Measurements from ENCODE around the gene TRPV6.
A peak's percentile ranks its signal among the peaks of the same experiment; 100 is the strongest.

TRPV6 gene

GRCh38 chr7:142855114-142855743 is 30.3 kb downstream of the TRPV6 start:
- peak overlapping the region; percentile 78 for H3K4me3 ChIP-seq (ENCODE audit: low read length)
- peak overlapping the region; percentile 96 for H3K4me2 ChIP-seq (ENCODE audit: low read length)
- no peaks in the 10 kb centered on the region for H3K9me3 ChIP-seq (replicated peaks; ENCODE audit: low read length)
- peak overlapping the region; percentile 79 for H3K9ac ChIP-seq (ENCODE audit: low read depth, low read length)
- peaks cover 11% of the 10 kb centered on the region for H3K4me1 ChIP-seq (ENCODE audit: control insufficient read depth, insufficient read depth, low read length)
- H3K27me3 ChIP-seq (ENCODE audit: control insufficient read depth, insufficient read depth, low read length): peaks cover 14% of the 10 kb centered on the region
- H3K36me3 ChIP-seq (ENCODE audit: insufficient read depth, low read length): no peaks in the 10 kb centered on the region

DNA sequence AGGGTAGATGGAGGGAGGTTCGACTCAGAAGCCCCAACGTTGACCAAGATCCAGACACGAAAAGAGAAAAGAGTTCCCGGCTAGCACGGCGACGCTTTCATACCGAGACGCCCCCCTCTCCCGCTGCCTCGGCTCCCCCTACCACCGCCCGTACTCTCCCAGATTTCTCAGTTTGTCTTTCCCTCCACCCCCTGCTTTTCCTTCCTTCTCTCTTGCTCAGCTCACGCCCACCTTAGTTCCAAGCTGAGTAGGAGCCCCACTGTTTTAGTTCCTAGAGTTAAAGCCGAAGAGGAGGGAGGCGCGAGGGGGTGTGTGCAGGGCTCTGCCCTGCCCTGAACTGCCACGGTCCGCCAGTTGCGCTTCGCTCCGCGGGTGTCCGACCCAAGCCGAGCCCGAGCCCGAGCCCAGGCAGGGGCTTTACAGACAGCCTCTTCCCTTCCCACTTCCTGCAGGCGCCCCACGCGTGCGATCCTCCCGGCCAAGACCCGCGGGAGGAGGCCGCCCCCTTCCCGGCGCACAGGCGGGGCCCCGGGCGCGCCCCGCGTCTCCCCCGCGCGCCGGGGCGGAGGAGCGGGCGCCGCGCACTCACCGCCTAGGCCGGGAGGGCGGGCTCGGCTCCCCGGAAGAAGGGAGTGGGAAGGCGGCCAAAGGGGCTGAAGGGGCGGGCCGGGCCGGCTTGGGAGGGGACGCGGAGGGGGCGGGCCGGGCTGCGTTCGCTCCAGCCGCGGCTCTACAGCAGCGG is 31.0 kb downstream of the TRPV6 start, which contains the start of gene EPHB6:
EPHB6 (plus strand) TSS at position 705 of the 742 bp plus-strand sequence. CDS start 8,152 bp downstream, outside the sequence.
- Histone ChIP-seq H3K4me3 (ENCODE audit: low read length) (peak within 1 kb of the TSS; percentile 78), H3K9me3 (replicated peaks; ENCODE audit: low read length) (no peaks in the 10 kb centered on the region), H3K27me3 (ENCODE audit: control insufficient read depth, insufficient read depth, low read length) (peaks cover 17% of the 10 kb centered on the region), H3K9ac (ENCODE audit: low read depth, low read length) (peak within 1 kb of the TSS; percentile 79), H3K4me1 (ENCODE audit: control insufficient read depth, insufficient read depth, low read length) (peaks cover 11% of the 10 kb centered on the region), H3K4me2 (ENCODE audit: low read length) (peak within 1 kb of the TSS; percentile 96), H3K36me3 (ENCODE audit: insufficient read depth, low read length) (no peaks in the 10 kb centered on the region)

DNA sequence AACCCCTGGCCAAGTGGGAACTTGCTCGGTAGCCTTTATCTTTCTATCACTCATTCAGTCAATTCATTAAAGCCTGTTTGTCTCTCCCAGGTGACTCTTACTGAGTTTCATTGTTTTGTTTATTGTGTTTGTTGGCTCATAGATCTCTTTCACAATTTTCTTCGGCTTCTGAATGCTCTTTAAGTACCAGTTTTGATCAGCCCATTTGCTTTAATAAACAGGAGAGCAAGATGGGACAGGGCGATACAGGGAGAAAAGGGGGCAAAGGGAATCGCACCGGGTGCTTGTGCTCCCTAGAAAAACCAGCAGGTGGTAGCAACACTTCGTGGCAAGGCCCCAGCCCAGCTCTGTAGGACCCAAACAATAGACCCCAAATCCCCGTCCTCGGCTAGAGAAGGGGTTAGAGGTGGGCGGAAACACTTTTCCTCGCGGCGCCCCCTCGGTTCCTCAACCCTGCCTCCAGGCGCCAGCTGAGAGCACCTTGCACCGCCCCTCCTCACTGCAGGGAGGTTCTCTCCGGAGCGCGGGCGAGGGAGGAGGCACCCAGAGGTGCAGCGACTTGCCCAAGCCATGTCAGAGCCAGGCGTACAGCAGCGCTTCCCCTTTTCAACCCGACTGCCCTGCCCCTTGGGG is 31.7 kb downstream of the TRPV6 start:
- H3K4me2 ChIP-seq (ENCODE audit: low read length): peak overlapping the region; percentile 96
- H3K27me3 ChIP-seq (ENCODE audit: control insufficient read depth, insufficient read depth, low read length): peaks cover 17% of the 10 kb centered on the region
- no peaks in the 10 kb centered on the region for H3K36me3 ChIP-seq (ENCODE audit: insufficient read depth, low read length)
- H3K4me3 ChIP-seq (ENCODE audit: low read length): peak overlapping the region; percentile 78
- no peaks in the 10 kb centered on the region for H3K9me3 ChIP-seq (replicated peaks; ENCODE audit: low read length)
- peaks cover 11% of the 10 kb centered on the region for H3K4me1 ChIP-seq (ENCODE audit: control insufficient read depth, insufficient read depth, low read length)
- peak overlapping the region; percentile 79 for H3K9ac ChIP-seq (ENCODE audit: low read depth, low read length)

- Histone ChIP-seq H3K4me1 (ENCODE audit: control insufficient read depth, insufficient read depth, low read length) (peaks cover 11% of the 10 kb centered on the region), H3K9me3 (replicated peaks; ENCODE audit: low read length) (no peaks in the 10 kb centered on the region), H3K9ac (ENCODE audit: low read depth, low read length) (no peak overlapping the region), H3K4me3 (ENCODE audit: low read length) (no peak overlapping the region), H3K36me3 (ENCODE audit: insufficient read depth, low read length) (no peaks in the 10 kb centered on the region), H3K27me3 (ENCODE audit: control insufficient read depth, insufficient read depth, low read length) (peaks cover 17% of the 10 kb centered on the region), H3K4me2 (ENCODE audit: low read length) (no peak overlapping the region)
These were observed 33.6 kb downstream of the TRPV6 start for GRCh38 chr7:142851919-142852318.

DNA sequence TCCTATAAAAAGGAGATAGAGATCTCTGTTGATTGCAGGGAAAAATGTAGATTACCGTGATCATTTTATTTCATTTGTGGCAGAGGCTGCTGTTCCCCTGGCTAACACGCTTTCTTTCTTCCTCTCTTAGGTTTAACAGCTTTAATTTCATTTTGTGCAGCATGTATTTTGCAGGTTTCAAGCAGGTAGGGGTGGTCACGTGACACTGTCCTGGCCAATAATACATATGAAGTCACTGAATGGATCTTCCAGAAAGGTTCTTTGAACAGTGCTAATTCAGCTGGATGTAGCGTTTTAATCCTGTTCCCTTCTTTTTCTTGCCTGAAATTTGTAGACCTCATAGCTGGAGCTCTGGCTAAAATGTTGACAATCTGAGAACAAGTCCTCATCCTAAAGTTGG is 34.3 kb downstream of the TRPV6 start:
- Histone ChIP-seq H3K4me2 (ENCODE audit: low read length) (no peak overlapping the region), H3K4me3 (ENCODE audit: low read length) (no peak overlapping the region), H3K9ac (ENCODE audit: low read depth, low read length) (no peak overlapping the region), H3K36me3 (ENCODE audit: insufficient read depth, low read length) (no peaks in the 10 kb centered on the region), H3K9me3 (replicated peaks; ENCODE audit: low read length) (no peaks in the 10 kb centered on the region), H3K27me3 (ENCODE audit: control insufficient read depth, insufficient read depth, low read length) (peaks cover 17% of the 10 kb centered on the region), H3K4me1 (ENCODE audit: control insufficient read depth, insufficient read depth, low read length) (peaks cover 8% of the 10 kb centered on the region)

DNA sequence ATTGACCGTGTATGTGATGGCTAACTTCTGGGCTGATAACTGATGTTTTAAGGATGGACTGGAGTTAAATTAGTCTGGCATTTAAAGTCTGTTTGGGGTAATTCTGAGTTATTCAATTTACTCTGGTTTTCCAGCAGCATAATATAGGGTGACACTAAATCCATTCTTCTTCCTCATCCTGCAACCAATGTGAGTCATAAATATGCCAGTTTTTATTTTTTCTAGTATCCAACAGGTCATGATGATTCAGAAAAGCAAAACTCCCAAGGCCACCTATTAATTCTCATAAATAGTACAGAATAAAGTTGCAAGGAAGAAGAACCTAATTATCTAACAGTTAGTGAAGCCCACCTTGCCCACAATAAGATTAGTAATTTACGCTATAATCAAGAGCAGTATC is 38.2 kb downstream of the TRPV6 start:
- Histone ChIP-seq H3K4me2 (ENCODE audit: low read length) (no peak overlapping the region), H3K36me3 (ENCODE audit: insufficient read depth, low read length) (no peaks in the 10 kb centered on the region), H3K4me3 (ENCODE audit: low read length) (no peak overlapping the region), H3K4me1 (ENCODE audit: control insufficient read depth, insufficient read depth, low read length) (no peaks in the 10 kb centered on the region), H3K27me3 (ENCODE audit: control insufficient read depth, insufficient read depth, low read length) (peaks cover 23% of the 10 kb centered on the region), H3K9ac (ENCODE audit: low read depth, low read length) (no peak overlapping the region), H3K9me3 (replicated peaks; ENCODE audit: low read length) (no peaks in the 10 kb centered on the region)

DNA sequence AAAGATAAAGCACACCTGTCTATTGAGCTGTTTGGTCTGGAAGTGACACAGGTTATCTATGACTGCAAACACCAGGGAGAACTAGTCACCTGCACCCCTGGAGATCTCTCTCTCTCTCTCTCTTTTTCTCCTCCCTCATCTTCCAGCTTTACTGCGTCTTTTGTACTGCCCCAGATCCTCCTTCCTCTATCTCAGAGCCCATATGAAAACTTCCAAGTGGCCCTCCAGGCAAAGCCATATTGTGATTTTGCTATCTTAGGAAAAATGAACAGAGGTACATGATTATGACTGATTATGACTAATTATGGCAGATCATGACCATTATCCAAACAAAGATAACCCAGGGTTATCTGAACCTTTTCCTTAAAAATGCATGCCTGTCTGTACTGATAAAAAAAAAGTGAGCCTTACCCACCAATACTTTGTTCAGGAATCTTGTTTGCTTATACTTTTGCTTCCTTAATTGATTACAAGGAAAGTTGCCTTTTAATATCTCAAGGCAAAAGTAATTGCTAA is 43.2 kb downstream of the TRPV6 start:
- no peaks in the 10 kb centered on the region for H3K9me3 ChIP-seq (replicated peaks; ENCODE audit: low read length)
- H3K27me3 ChIP-seq (ENCODE audit: control insufficient read depth, insufficient read depth, low read length): peaks cover 12% of the 10 kb centered on the region
- H3K9ac ChIP-seq (ENCODE audit: low read depth, low read length): no peak overlapping the region
- H3K4me1 ChIP-seq (ENCODE audit: control insufficient read depth, insufficient read depth, low read length): no peaks in the 10 kb centered on the region
- H3K4me3 ChIP-seq (ENCODE audit: low read length): no peak overlapping the region
- H3K36me3 ChIP-seq (ENCODE audit: insufficient read depth, low read length): no peaks in the 10 kb centered on the region
- no peak overlapping the region for H3K4me2 ChIP-seq (ENCODE audit: low read length)

GRCh38 chr7:142838461-142839213 is 46.9 kb downstream of the TRPV6 start:
- Histone ChIP-seq H3K4me1 (ENCODE audit: control insufficient read depth, insufficient read depth, low read length) (no peaks in the 10 kb centered on the region), H3K9me3 (replicated peaks; ENCODE audit: low read length) (no peaks in the 10 kb centered on the region), H3K4me2 (ENCODE audit: low read length) (no peak overlapping the region), H3K9ac (ENCODE audit: low read depth, low read length) (no peak overlapping the region), H3K27me3 (ENCODE audit: control insufficient read depth, insufficient read depth, low read length) (peaks cover 7% of the 10 kb centered on the region), H3K4me3 (ENCODE audit: low read length) (no peak overlapping the region), H3K36me3 (ENCODE audit: insufficient read depth, low read length) (no peaks in the 10 kb centered on the region)

DNA sequence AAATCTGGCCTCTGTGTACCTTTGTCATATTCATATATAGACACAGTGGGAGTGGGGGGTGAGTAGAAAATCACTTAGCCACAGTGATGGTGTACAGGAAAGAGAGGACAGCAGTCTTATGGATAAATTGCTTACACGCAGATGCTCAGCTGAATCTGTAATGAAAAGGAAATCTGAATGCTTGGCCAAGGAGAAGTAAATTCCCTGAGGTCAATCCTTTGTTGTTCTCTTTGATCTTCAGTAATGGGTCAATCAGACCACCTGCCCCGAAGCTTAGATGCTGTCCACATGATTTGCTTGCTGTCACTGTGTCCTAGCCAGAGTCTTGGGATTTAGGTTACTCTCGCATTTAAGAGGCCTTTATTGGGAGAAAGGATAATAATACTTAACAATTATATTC is 49.1 kb downstream of the TRPV6 start:
- no peak overlapping the region for H3K9ac ChIP-seq (ENCODE audit: low read depth, low read length)
- no peak overlapping the region for H3K4me2 ChIP-seq (ENCODE audit: low read length)
- no peaks in the 10 kb centered on the region for H3K4me1 ChIP-seq (ENCODE audit: control insufficient read depth, insufficient read depth, low read length)
- no peak overlapping the region for H3K4me3 ChIP-seq (ENCODE audit: low read length)
- no peaks in the 10 kb centered on the region for H3K36me3 ChIP-seq (ENCODE audit: insufficient read depth, low read length)
- H3K27me3 ChIP-seq (ENCODE audit: control insufficient read depth, insufficient read depth, low read length): peaks cover 7% of the 10 kb centered on the region
- H3K9me3 ChIP-seq (replicated peaks; ENCODE audit: low read length): no peaks in the 10 kb centered on the region

- H3K36me3 ChIP-seq (ENCODE audit: insufficient read depth, low read length): no peaks in the 10 kb centered on the region
- no peak overlapping the region for H3K4me2 ChIP-seq (ENCODE audit: low read length)
- no peak overlapping the region for H3K4me3 ChIP-seq (ENCODE audit: low read length)
- H3K4me1 ChIP-seq (ENCODE audit: control insufficient read depth, insufficient read depth, low read length): no peaks in the 10 kb centered on the region
- H3K27me3 ChIP-seq (ENCODE audit: control insufficient read depth, insufficient read depth, low read length): peaks cover 2% of the 10 kb centered on the region
- H3K9me3 ChIP-seq (replicated peaks; ENCODE audit: low read length): no peaks in the 10 kb centered on the region
- H3K9ac ChIP-seq (ENCODE audit: low read depth, low read length): no peak overlapping the region
These were observed 50.1 kb downstream of the TRPV6 start for GRCh38 chr7:142835487-142835886.
